ENCODE data around the gene PLAC9.

GRCh38 chr10:80090121-80090520 is 42.4 kb upstream of the PLAC9 start:
- TF ChIP-seq TARDBP (IDR thresholded peaks at IDR 0.05) (no peak), FOXM1 (IDR thresholded peaks at IDR 0.05; ENCODE audit: borderline replicate concordance) (no peak), SUZ12 (IDR thresholded peaks at IDR 0.05) (no peak), FOXK2 (IDR thresholded peaks at IDR 0.05) (no peak), FOXA1 (IDR thresholded peaks at IDR 0.05) (no peak), HDGF (IDR thresholded peaks at IDR 0.05; ENCODE audit: borderline replicate concordance) (no peak), BHLHE40 (IDR thresholded peaks at IDR 0.05; ENCODE audit: borderline replicate concordance) (no peak), LEF1 (IDR thresholded peaks at IDR 0.05; ENCODE audit: borderline replicate concordance) (no peak), SP1 (IDR thresholded peaks at IDR 0.05) (no peak), CTBP1 (IDR thresholded peaks at IDR 0.05; ENCODE audit: borderline replicate concordance) (no peak), ZNF384 (IDR thresholded peaks at IDR 0.05) (no peak), PKNOX1 (IDR thresholded peaks at IDR 0.05) (no peak), ELF4 (IDR thresholded peaks at IDR 0.05) (no peak), L3MBTL2 (conservative IDR thresholded peaks at IDR 0.05) (no peak)
